HTR-8/SVneo (cell line): ENCODE results near the gene SUB1.
"Not testable (repeated sequence)": the region's sequence is repeated elsewhere in the genome, so short reads cannot be mapped to it uniquely, and the experiment has no call there.

Experiments
- DNase-seq: peaks from one replicate; pipeline ENCODE4 v3.0.0; 2011; ENCODE audit warnings: low spot score, mixed read lengths; ENCODE audit not compliant: insufficient read length
- FAIRE-seq: peaks from 2 replicates; lab custom pipeline; 2011; peaks lifted over from hg19 to GRCh38; lab: Jason Lieb, UNC

The SUB1 gene

GRCh38 chr5:32585446-32586275 is at the start of gene SUB1:
SUB1 (plus strand) TSS chr5:32585557; CDS start chr5:32588513, 2,956 bp downstream.
- peak; percentile 98 for FAIRE-seq
- DNase-seq: peak; percentile 99

- no peak for FAIRE-seq
Measured at GRCh38 chr5:32536246-32536645, 49.1 kb upstream of the SUB1 start.

GRCh38 chr5:32537437-32538029 is 47.8 kb upstream of the SUB1 start:
- FAIRE-seq: not testable (repeated sequence)
- peak; percentile 70 for DNase-seq

More at GRCh38 chr5:32536246-32536645, 49.1 kb upstream of the SUB1 start:
- no peak for DNase-seq

DNA sequence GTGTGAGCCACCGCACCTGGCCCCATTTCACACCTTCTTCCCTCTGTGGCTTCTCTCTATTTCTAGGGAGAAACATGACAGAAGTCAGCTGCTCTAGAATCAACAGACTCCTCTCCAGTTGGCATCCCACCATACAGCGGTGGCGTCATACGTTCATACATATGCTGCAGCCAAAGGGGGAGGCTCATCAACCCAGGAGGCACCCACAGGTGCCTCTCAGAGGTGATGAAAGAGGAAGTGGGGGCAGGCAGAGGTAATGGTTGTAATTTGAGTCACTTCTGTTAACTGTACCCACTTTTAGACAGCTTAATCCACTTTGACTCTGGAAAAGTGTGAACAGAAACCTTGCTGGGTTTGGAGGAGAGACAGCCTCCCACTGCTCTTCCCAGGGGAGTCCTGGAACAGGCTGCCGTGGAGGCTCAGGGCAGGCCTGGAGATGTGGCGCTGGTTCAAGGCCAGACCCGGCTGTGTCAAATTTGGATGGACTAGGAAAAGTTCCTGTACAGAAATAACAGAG is 47.3 kb upstream of the SUB1 start:
- no peak for DNase-seq
- FAIRE-seq: no peak

DNA sequence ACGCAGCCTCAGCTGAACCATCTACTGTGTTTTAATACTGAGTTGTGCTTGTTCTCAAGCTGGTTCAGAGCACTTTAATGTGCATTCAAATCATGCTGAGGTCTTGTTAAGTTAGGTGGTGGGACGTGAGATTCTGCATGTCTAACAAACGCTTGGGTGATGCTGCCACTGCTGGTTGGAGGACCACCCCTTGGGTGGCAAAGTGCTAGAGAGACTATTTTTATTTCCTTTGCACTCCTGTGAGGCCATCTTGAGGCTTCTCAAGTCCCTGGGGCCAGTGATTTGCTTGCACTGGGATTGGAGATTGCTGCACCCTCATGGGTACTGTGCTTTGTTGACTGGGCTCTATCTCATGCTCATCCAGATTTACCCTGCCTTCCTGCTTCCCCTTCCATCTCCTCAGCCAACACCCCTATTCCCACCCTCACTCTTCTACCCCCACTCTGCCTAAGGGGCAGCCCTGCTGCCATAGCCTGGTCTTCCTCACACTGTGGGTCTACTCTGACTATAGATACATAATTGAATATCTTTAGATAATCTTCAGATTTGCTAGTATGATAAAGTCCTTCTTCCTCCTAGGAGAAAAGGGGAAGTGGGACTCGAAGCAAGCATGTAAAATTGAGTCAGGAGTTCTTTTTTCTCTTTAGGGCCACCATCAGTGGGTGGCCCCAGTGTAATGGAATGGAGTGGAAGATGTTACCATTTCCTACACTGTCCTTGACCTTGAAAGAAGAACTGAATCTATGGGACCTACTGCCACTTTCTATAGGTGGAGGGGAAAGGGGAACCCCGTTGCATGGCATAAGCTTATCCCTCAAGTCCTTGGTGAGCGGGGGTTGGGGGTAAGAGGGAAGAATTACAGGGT is 45.1 kb upstream of the SUB1 start:
- no peak for FAIRE-seq
- no peak for DNase-seq

GRCh38 chr5:32541241-32541640 is 44.1 kb upstream of the SUB1 start:
- FAIRE-seq: no peak
- no peak for DNase-seq

DNA sequence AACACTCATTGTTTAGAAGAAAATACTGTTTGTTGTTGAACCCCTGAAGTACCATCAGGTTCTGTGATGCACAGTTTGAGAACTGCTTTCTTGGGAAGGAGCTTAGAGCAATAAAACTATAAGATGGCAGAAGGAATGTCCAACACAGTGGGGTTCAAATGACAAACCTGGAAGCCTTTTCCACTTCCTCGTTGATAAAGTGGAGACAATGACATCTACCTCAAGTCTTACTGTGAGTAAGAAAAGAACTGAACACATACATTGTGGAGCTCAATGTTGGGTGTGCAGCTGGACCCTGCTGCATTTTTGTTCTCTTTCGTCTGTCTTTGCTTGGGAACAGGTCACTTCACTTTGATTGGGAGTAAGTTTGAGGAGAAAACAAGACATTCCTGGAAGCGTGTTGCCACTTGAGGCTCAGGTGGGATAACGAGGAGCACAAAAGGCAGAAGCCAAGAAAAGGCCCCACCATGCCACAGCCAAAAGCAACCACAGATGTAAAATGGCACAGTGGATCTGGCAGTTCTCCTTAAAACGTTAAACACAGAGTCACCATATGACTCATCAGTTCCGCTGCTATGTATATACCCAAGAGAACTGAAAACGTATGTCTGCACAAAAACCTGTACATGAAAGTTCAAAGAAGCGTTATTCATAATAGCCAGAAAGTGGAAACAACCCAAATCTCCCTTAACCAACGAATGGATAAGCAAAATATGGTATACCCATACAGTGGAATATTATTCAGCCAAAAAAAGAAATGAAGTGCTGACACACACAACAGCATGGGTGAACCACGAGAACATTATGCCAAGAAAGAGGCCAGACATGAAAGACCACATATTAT is 42.9 kb upstream of the SUB1 start:
- no peak for DNase-seq
- FAIRE-seq: no peak

- no peak for FAIRE-seq
Measured at GRCh38 chr5:32543291-32543690, 42.1 kb upstream of the SUB1 start.

DNA sequence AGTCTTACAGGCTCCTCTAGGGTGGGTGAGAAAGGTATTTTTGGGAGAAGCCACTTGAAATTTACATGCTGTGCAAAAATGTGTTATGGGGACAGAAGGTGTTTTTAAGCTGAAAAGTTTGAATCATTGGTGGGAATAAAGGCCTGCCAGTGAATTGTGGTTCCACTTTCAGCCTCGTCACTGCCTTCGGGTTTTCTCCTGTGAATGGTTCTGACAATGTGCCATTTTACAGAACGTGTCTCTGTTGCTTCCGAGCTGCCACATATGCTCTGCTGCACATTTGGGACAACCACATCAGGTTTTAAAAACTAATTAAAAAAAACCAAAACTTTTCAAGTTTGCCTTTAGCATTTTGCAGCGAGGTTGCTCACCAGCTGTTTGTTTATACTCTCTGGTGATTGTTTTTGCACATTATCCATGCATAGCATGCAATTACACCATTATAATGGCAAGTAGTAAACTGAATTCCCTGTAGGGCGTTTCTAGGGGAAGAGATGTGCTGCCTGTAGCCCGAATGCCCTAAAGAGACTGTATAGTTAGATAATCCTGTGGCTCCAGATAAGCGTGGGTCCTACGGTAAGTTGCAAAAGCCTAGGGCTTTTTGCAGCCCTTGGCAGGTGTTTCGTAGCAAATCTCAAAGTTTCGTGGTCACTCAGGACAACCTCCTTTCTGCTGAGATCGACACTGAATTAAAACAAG is 40.1 kb upstream of the SUB1 start:
- FAIRE-seq (no peak), DNase-seq (no peak)

More at GRCh38 chr5:32543291-32543690, 42.1 kb upstream of the SUB1 start:
- DNase-seq: no peak

DNA sequence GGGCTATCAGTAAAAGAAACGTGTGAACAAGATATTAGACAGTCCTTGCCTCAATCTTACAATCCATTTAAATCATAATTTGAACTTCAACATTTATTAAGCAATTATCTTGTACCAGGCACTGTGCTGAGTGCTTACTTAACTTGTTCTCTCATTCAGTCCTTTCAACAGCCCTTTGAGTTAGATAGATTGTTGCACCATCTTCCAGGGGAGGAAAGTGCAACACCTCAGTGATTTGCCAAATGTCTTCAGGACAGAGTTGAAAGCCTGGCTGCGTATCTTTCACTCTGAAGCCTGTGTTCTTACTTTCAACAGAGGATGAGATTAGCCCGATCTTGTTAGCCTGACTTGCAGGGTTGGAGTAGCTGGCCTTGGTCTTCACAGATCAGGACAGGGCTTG is 34.2 kb upstream of the SUB1 start:
- no peak for FAIRE-seq
- no peak for DNase-seq

DNA sequence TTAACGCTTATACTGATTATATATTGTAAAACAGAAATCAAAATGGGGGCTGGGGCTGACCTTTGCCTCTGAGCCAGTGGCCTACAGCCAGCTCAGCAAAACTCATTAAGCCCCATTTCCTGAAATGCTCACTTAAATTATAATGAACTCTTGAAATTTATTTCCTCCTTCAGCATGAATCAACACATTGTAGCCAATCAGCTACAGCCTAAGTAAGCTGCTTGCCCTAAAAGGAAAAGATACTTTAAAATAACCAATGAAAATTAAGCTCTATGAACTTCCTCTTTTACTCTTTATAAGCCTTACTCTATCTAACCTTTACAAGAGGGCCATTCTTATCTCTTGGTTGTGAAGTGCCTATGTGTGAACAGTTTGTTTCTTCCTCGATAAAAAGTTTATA is 33.5 kb upstream of the SUB1 start:
- FAIRE-seq (no peak), DNase-seq (no peak)

GRCh38 chr5:32552491-32552890 is 32.9 kb upstream of the SUB1 start:
- not testable (repeated sequence) for DNase-seq, FAIRE-seq

DNA sequence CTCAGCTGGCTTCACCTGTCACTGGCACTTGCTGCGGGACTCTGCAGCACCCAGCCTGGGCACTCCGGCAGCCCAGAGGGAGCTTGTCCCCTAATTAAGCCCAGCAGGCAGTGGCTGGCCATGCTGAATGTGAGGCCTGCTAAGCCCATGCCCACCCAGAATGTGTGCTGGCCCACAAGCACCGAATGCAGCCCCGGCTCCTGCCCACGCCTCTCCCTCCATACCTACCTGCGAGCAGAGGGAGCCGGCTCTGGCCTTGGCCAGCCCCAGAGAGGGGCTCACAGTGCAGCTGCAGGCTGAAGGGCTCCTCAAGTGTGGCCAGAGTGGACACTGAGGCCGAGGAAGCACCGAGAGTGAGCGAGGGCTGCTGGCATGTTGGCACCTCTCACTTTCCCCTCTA is 32.4 kb upstream of the SUB1 start:
- FAIRE-seq: no peak

DNA sequence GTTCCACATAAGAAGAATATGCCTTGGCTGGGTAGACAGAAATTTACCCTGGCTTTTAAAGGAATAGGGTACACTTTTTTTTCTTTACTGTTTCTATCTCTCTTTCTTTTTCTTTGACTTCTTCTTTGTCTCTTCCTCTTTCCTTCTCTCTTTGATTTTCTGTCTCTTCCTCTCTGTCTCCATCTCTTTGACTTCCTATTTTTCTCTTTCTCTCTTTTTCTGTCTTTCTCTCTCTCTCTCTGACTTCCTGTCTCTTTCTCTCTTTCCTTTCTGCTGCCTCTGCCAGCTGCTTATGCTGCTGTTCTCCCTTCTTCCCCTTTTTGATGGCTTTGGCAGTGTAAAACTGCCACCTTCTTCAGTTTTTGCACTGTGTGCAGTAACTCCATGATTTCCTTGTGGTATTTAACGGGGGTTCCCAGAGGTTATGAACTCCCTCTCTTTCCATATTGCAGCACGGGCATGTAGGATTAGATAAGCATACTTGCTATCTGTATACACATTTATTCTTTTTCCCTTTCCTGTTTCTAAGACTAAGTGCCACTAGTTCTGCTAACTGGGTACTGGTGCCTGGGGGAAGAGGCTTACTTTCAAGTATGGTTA is 31.1 kb upstream of the SUB1 start:
- not testable (repeated sequence) for FAIRE-seq

More for the DNA sequence above, 32.4 kb upstream of the SUB1 start:
- no peak for DNase-seq

GRCh38 chr5:32556543-32556942 is 28.8 kb upstream of the SUB1 start:
- not testable (repeated sequence) for DNase-seq, FAIRE-seq

More for the DNA sequence above, 31.1 kb upstream of the SUB1 start:
- not testable (repeated sequence) for DNase-seq

DNA sequence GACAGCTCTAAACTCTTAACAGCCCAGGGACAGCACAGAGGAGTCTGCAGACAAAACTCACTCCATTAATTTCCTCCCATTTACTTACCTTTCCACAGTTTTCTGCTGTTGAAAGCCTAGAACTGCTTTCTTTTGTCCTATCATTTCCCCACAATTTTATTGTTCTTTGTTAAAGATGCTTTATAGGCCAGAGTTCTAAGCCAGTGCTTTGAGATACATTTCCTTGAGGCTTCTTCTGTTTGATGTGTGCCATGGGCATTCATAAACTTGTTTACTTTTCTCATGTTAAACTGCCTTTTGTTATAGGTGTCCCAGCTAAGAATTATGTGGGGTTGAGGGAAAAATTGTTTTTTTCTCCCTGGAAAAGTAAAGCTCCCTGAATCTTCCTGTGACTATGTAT is 25.9 kb upstream of the SUB1 start:
- FAIRE-seq (no peak), DNase-seq (no peak)

- DNase-seq (no peak), FAIRE-seq (no peak)
Measured at GRCh38 chr5:32559921-32560320, 25.4 kb upstream of the SUB1 start.

GRCh38 chr5:32562056-32562455 is 23.3 kb upstream of the SUB1 start:
- no peak for FAIRE-seq
- no peak for DNase-seq
